HG02885 (cell line): Measurements from ENCODE around the gene PCDH15.

ENCODE experiments used
- ATAC-seq: cut with Tn5 transposase; IDR thresholded peaks from one replicate; pipeline ENCODE4 v1.9.1; 2021; ENCODE audit warnings: mild to moderate bottlenecking; ENCODE audit not compliant: unreplicated experiment, poor library complexity

Gene PCDH15

DNA sequence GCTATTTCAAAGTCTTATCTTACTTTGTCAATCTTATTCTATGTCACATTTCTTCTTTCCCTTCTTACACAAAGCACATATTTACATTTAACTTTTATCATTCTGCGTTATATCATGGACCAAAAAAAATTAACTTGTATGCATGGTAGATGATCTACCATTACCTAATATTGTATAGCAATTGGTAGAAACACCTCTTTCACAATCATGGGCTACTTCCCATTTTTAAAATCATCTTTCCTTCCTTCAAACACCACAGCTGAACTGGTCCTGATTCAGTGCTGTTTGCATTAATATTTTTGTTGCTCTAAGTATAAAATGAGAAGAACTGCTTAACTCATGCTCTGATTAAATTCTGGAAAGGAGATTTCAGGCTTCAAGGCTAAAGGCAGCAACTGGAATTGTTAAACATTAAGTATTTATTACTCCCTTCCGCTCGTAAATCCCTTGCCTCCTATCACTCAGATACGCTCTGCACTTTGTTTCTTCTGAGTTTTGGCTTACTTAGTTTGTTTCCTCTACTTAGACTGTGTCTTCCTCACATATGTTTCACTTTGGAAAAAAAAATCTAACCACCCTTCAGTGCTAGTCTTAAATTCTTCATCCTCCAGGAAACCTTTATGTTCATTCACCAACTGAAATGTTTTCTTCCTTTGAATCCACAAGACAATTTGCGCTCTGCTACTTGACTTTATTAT lies 901.4 kb downstream of the PCDH15 start:
- ATAC-seq: no peak

DNA sequence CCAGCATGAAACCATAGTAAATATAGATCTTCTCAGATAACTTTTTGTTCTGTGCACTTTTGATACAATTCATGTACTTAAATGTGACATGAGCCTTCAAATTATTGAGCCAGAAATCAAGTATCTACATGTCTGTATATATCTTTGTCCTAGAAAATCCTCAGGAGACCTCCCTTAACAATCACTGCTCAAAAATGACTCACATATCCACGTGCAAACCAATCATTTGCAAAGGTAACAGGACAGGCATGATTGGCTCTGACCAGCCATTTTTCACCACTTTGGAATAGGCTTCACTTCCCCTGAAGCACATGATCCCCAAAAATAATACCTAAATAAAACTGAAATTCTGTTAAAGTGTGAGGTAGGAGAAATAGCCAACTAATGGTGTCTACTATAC lies 902.5 kb downstream of the PCDH15 start:
- no peak for ATAC-seq

- no peak for ATAC-seq
Measured at GRCh38 chr10:53894145-53894544, 906.9 kb downstream of the PCDH15 start.

DNA sequence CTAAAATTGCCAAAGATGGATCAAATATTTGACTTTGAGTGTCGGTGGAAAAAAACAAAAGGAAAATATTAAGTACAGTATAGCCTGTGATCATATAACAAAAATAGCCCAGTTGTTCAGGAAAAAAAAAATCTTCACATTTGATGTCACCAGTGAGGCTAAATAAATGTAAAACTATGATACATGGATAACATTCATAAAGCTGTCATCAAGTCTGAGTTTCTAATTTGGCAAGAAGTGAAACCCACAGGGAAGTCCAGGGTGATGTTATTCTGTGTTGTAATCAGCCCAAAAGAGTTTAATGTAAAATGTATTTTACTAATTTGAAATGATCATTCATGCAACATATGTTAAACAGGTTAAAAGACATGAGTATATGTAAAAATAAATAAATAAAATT lies 908.0 kb downstream of the PCDH15 start:
- no peak for ATAC-seq

DNA sequence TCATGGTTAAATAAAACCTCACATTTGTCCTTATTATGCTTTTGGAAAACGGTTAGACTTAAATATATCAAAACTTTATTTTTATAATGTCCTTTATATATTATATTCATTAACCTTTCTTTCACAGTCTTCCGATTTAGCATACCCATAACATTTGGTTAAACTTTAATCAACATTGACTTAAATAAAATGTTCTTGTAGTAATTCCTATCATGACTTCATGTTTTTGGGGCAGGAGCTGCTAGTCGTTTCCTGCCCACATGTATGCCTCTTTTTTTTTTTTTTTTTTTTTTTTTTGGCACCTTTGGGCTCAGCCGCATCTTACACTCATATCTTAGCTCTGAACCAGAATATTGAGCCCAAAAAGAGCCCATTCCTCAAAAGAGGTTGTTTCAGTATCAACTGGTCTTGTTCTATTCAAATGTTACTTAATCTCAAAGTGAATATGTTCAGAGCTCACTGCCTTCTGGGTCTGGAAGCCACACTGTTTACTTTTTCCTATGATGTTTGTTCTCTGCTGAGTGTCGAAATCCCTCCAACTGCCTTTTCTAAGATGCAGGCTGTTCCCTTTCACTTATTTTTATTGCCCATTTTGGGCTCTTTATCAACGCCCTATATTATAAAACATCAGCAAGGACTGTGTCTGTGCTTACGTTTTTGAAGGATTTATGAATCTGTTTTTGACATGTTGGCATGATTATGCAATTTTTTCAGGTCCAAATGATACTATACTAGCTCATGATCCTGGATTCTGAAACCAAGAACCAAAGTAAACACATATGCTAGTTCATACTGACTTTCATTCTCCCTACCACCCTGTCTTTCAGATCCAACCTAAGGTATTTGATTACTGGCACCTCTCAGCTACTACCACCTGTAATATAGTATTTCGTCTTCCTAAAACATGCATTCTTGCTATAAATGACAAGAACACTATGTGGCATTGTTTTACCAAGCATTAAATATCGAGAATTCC lies 914.4 kb downstream of the PCDH15 start:
- ATAC-seq: no peak

GRCh38 chr10:53864846-53865245 lies 936.2 kb downstream of the PCDH15 start:
- no peak for ATAC-seq

GRCh38 chr10:53852450-53853175 lies 948.4 kb downstream of the PCDH15 start:
- ATAC-seq: no peak

GRCh38 chr10:53846809-53847208 lies 954.2 kb downstream of the PCDH15 start:
- no peak for ATAC-seq

DNA sequence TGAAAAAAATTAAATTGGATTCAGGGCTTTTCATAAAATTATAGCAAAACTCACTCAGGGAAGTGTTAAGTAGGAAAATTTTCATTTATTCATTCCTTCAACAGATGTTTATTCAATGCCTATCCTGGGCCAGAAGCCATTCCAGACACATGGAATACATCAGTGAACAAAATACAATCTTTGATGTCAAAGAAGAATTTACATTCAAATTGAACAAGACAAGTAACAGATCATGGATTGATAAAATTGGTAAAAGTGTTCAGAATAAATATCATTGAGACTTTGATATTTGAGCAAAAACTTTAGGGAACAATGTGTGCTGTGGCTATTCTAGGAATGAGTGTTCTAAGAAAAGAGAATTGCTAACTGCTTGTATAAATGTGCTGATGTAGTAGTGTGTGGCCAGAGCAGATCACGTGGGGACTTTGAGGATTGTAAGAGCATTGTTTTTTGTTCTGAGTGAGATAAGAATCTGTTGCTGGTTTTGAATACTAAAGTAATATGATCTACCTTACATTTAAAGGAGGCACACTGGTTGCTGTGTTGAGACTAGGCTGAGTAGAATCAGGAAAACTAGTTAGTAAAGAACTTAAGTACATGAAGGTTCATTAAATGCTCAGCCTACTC lies 957.2 kb downstream of the PCDH15 start:
- ATAC-seq: no peak

DNA sequence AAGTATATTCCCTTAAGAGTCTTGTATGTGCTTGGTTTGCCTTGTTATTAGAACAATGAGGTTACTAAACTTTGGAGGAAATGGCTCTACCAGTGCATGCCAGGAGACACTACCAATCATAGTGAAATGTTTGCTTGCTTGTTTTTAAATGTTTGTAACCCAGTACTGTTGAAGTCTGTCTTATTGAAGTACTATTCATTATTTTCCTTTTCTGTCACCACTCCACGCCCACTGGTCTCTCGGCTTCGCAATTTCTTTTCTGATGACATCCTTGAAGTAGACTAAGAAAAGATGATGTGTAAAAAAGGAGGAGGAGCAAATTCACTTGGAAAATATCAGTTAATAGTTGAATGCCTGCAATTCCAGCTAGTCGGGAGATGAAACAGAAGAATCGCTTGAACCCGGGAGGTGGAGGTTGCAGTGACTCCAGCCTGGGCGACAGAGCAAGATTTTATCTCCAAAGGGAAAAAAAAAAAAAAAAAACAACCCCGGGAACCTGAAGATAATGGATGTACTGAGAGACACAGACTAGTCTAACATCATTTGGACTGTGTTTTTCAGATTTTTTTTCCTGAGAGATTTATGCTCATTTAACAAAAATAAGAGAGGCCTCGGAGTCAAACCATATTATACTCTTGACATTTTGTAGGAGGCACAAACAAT lies 959.4 kb downstream of the PCDH15 start:
- ATAC-seq: no peak

- ATAC-seq: no peak
Measured at GRCh38 chr10:53840653-53841052, 960.4 kb downstream of the PCDH15 start.

GRCh38 chr10:53839440-53840039 lies 961.5 kb downstream of the PCDH15 start:
- ATAC-seq: no peak

DNA sequence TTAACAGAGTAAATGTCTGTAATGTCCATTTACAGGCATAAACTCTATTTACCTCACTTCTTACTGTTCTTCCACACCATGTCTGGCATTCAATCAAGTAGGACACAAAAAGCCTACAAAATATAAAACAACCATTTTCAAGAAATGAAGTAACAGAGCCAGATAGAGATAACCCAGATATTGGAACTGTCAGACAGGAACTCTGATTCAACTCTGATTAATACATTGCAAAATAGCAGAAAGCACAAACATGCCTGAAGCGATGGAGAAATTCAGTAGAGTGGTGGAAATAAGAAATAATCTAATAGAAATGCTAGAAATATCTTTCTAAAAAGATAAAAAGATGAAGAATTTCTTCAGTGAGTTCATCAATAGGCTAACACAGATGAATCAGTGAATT lies 964.4 kb downstream of the PCDH15 start:
- ATAC-seq: no peak

GRCh38 chr10:53833908-53834307 lies 967.1 kb downstream of the PCDH15 start:
- ATAC-seq: no peak

DNA sequence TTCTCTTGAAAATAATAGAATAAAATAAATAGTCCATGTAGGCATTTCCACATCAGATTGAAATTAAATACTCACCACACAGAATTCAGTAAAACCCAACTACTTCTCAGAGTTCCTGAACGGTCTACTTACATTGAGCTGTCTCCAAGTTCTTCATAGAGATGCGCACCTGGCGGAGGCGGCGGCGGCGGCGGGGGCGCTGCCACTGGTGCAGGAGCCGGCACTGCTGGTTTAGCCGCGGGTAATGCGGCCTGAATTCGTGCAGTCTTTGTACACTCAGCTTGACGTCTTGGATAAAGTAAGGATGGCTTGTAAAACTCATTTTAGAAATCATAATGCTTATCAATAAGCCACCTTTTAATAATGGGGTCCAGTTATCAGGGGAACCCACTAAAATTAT lies 973.8 kb downstream of the PCDH15 start:
- no peak for ATAC-seq

- ATAC-seq: no peak
Measured at GRCh38 chr10:53808677-53809372, 992.2 kb downstream of the PCDH15 start.

DNA sequence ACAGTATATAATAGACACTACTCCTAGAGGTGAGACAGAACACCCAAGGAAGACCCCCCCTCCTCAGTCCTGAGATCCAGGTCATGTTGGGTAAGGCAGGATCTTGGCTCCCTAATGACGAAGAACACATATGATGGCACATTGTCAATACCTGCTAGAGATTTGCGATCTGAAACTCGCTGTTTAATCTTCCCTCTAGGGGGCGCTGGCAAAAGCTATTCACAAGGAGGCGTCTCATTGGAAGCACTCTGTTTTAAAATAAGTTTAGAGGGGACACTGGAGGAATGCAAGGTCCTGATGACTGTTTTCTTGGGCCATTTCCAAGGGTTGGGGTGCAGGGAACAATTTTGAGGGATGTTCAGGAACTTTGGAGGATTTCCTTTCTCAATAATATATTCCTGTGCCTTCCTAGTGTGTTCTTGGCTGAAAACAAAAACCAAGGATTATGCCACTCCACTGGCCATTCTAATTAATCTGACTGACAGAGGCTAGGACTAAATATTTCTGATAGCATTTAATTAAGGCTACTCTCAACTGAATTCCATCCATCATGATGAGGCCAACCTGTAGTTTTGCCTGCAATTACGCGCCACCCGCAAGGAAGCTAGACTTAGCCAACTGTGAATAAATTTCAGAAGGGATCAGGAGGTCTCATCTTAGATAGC lies 1014.7 kb downstream of the PCDH15 start:
- ATAC-seq: no peak

DNA sequence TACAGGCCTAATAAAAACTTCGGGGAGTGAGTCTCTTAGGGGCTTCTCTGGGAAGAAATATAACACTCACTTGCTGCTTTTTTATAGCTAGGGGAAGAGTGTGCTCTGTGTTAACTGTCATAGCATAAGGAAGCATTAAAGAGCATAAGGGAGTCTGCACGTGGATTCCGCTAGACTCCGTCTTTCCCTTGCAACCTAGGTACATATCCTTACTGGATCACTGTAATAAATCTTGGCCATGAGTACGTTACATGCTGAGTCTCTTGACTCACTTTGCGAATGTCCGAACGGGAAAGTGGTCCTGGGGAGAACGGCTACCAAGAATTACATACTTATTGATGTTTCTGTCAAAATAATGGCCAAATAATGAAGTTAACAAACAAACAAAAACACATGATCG lies 1029.3 kb downstream of the PCDH15 start:
- ATAC-seq: no peak
